UCSD-AML1 (cell line): ENCODE results near the gene IRX5.

Experiments
- DNase-seq: peaks from one replicate; lab custom pipeline; 2025; ENCODE audit not compliant: unreplicated experiment; lab: John Stamatoyannopoulos, UW

The IRX5 gene

GRCh38 chr16:54930005-54930868 is at the start of gene IRX5:
Gene IRX5 (plus strand): TSS chr16:54930865. CDS start chr16:54931199, 334 bp downstream.
- DNase-seq = peak; percentile 86

GRCh38 chr16:54882556-54882955 is 48.1 kb upstream of the IRX5 start:
- DNase-seq = no peak

GRCh38 chr16:54883358-54883757 is 47.3 kb upstream of the IRX5 start:
- no peak for DNase-seq

- DNase-seq = no peak
Observed at GRCh38 chr16:54886078-54886477, 44.6 kb upstream of the IRX5 start.

GRCh38 chr16:54890381-54890780 is 40.3 kb upstream of the IRX5 start:
- no peak for DNase-seq

- no peak for DNase-seq
Observed at GRCh38 chr16:54891346-54891745, 39.3 kb upstream of the IRX5 start.

GRCh38 chr16:54892981-54893380 is 37.7 kb upstream of the IRX5 start:
- no peak for DNase-seq

GRCh38 chr16:54897930-54898329 is 32.7 kb upstream of the IRX5 start:
- DNase-seq = no peak

- DNase-seq = no peak
Observed at GRCh38 chr16:54901606-54902005, 29.1 kb upstream of the IRX5 start.

GRCh38 chr16:54903047-54903446 is 27.6 kb upstream of the IRX5 start:
- no peak for DNase-seq

GRCh38 chr16:54911079-54911478 is 19.6 kb upstream of the IRX5 start:
- no peak for DNase-seq

- DNase-seq = no peak
Observed at GRCh38 chr16:54912720-54913119, 17.9 kb upstream of the IRX5 start.

- no peak for DNase-seq
Observed at GRCh38 chr16:54921206-54921824, 9.3 kb upstream of the IRX5 start.

- DNase-seq = no peak
Observed at GRCh38 chr16:54923055-54923473, 7.6 kb upstream of the IRX5 start.

GRCh38 chr16:54923988-54924387 is 6.7 kb upstream of the IRX5 start:
- no peak for DNase-seq

- DNase-seq = no peak
Observed at GRCh38 chr16:54926166-54926838, 4.4 kb upstream of the IRX5 start.

GRCh38 chr16:54927125-54928015 is 3.3 kb upstream of the IRX5 start:
- no peak for DNase-seq

- DNase-seq = peak; percentile 24
Observed at GRCh38 chr16:54928016-54928356, 2.7 kb upstream of the IRX5 start.

- DNase-seq = peak; percentile 93
Observed at GRCh38 chr16:54928411-54929089, 2.1 kb upstream of the IRX5 start.
